NT2/D1 (cell line): Measurements from ENCODE around the gene ACADS.

Source experiments
- DNase-seq: peaks from one replicate; pipeline ENCODE4 v3.0.0-alpha.2; 2011; ENCODE audit warnings: low read depth, low spot score
- H3K27me3 ChIP-seq: 2 replicates; pipeline ENCODE4 v1.6.0; 2011; ENCODE audit warnings: mild to moderate bottlenecking; ENCODE audit not compliant: insufficient read length, insufficient read depth
- H3K36me3 ChIP-seq: 2 replicates; pipeline ENCODE4 v1.6.1; 2011; ENCODE audit warnings: mild to moderate bottlenecking, low read length, mixed read lengths; ENCODE audit not compliant: insufficient read depth, insufficient read length
- H3K4me1 ChIP-seq: 2 replicates; pipeline ENCODE4 v1.5.1; 2011; ENCODE audit not compliant: insufficient read depth, insufficient read length
- H3K4me3 ChIP-seq: 2 replicates; pipeline ENCODE4 v1.5.1; 2011; ENCODE audit warnings: low read depth; ENCODE audit not compliant: insufficient read length
- H3K9ac ChIP-seq: 2 replicates; pipeline ENCODE4 v1.6.0; 2011; ENCODE audit warnings: low read depth; ENCODE audit not compliant: insufficient read length
- H3K9me3 ChIP-seq: 2 replicates; pipeline ENCODE4 v1.5.1; 2011; ENCODE audit warnings: mild to moderate bottlenecking, low read length; ENCODE audit not compliant: insufficient read depth
- SUZ12 ChIP-seq: IDR thresholded peaks from 2 replicates; pipeline ENCODE4 v1.6.1; 2011; ENCODE audit not compliant: insufficient read length, insufficient read depth; ENCODE audit errors: extremely low read depth
- YY1 ChIP-seq: IDR thresholded peaks from 2 replicates; pipeline ENCODE4 v1.6.1; 2011; ENCODE audit not compliant: insufficient read length, insufficient read depth
- ZNF274 ChIP-seq: IDR thresholded peaks from 2 replicates; pipeline ENCODE4 v1.6.1; 2011; ENCODE audit warnings: mild to moderate bottlenecking, low read depth, low read length

ACADS gene

DNA sequence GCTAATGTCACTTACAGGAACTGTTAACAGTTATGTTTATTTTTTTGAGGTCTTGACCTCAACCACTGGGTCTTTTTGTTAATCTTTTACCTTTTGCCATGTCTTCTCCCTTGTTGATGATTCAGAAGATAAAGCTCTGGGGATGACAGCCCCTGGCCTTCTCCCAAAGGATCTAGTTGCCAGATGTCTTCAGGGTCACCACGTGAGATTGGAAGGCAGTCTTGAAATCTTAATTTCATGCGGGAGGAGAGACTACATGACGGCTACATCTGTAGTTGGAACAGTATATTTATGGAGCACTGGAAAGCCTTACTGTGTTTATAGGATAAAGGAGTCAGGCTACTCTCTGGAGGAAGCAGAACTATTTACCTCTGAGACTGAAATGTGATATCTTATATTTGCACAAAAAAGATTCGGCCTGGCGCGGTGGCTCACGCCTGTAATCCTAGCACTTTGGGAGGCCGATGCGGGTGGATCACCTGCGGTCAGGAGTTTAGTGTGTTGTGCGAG, 33.0 kb upstream of the ACADS start:
- peak overlapping the region; percentile 58 for H3K9ac ChIP-seq

GRCh38 chr12:120693848-120694247, 31.8 kb upstream of the ACADS start:
- DNase-seq = peak; percentile 82
- TF ChIP-seq YY1 = no peak
- no peak for TF ChIP-seq ZNF274
- TF ChIP-seq SUZ12 = no peak
- Histone ChIP-seq H3K36me3 (peaks cover 58% of the 10 kb centered on the region), H3K4me1 (peaks cover 19% of the 10 kb centered on the region), H3K4me3 (no peak overlapping the region), H3K27me3 (no peaks in the 10 kb centered on the region), H3K9me3 (no peaks in the 10 kb centered on the region), H3K9ac (no peak overlapping the region)

More for the DNA sequence above, 33.0 kb upstream of the ACADS start:
- TF ChIP-seq ZNF274 (no peak), YY1 (no peak), SUZ12 (no peak)
- Histone ChIP-seq H3K36me3 (peaks cover 45% of the 10 kb centered on the region), H3K27me3 (no peaks in the 10 kb centered on the region), H3K4me1 (peaks cover 19% of the 10 kb centered on the region), H3K4me3 (no peak overlapping the region), H3K9me3 (no peaks in the 10 kb centered on the region)
- DNase-seq = no peak

- no peaks in the 10 kb centered on the region for H3K9me3 ChIP-seq
- H3K27me3 ChIP-seq = no peaks in the 10 kb centered on the region
- peaks cover 5% of the 10 kb centered on the region for H3K4me1 ChIP-seq
- no peak for DNase-seq
- peaks cover 81% of the 10 kb centered on the region for H3K36me3 ChIP-seq
- no peak overlapping the region for H3K9ac ChIP-seq
- TF ChIP-seq SUZ12 = no peak
- TF ChIP-seq ZNF274 = no peak
- no peak for TF ChIP-seq YY1
- no peak overlapping the region for H3K4me3 ChIP-seq
These were observed 29.0 kb upstream of the ACADS start for GRCh38 chr12:120696626-120697025.

- no peak overlapping the region for H3K9ac ChIP-seq
- DNase-seq = no peak
- H3K4me3 ChIP-seq = no peak overlapping the region
- H3K9me3 ChIP-seq = no peaks in the 10 kb centered on the region
- peaks cover 88% of the 10 kb centered on the region for H3K36me3 ChIP-seq
- H3K4me1 ChIP-seq = peaks cover 5% of the 10 kb centered on the region
- no peak for TF ChIP-seq ZNF274
- TF ChIP-seq YY1 = no peak
- TF ChIP-seq SUZ12 = no peak
- no peaks in the 10 kb centered on the region for H3K27me3 ChIP-seq
These were observed 28.3 kb upstream of the ACADS start for GRCh38 chr12:120697344-120697743.

DNA sequence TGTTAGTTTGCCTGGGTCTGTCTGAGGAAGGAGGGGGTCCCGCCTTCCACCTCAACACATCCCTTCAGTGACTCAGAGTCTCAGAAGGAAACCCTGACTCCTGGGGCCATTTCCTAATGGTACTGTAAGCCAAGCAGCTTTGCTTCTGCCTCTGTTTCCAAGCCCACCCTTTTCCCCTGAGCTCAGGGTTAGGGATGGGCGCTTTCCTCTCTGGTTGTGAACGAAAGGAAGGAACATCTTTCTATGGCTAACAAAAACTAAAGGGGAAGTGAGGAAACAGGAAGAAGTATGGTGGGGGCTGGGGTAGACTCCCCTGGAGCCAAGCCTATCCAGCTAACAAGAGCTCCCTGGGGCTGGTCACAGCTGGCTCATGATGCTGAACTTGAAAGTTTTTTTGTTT, 27.0 kb upstream of the ACADS start:
- no peaks in the 10 kb centered on the region for H3K9me3 ChIP-seq
- no peak overlapping the region for H3K9ac ChIP-seq
- TF ChIP-seq SUZ12 (no peak), YY1 (no peak), ZNF274 (no peak)
- DNase-seq = no peak
- H3K27me3 ChIP-seq = no peaks in the 10 kb centered on the region
- peaks cover 99% of the 10 kb centered on the region for H3K36me3 ChIP-seq
- H3K4me3 ChIP-seq = no peak overlapping the region
- no peaks in the 10 kb centered on the region for H3K4me1 ChIP-seq

GRCh38 chr12:120699553-120699952, 26.1 kb upstream of the ACADS start:
- Histone ChIP-seq H3K36me3 (peaks cover 93% of the 10 kb centered on the region), H3K9ac (no peak overlapping the region), H3K4me1 (no peaks in the 10 kb centered on the region)

GRCh38 chr12:120700886-120701285, 24.7 kb upstream of the ACADS start:
- H3K36me3 ChIP-seq = peaks cover 80% of the 10 kb centered on the region
- DNase-seq = no peak

More at GRCh38 chr12:120699553-120699952, 26.1 kb upstream of the ACADS start:
- DNase-seq = no peak
- H3K27me3 ChIP-seq = no peaks in the 10 kb centered on the region
- TF ChIP-seq SUZ12 = no peak
- no peak for TF ChIP-seq ZNF274
- TF ChIP-seq YY1 = no peak
- no peak overlapping the region for H3K4me3 ChIP-seq
- H3K9me3 ChIP-seq = no peaks in the 10 kb centered on the region

More at GRCh38 chr12:120700886-120701285, 24.7 kb upstream of the ACADS start:
- H3K4me1 ChIP-seq = peaks cover 3% of the 10 kb centered on the region
- no peak overlapping the region for H3K4me3 ChIP-seq
- no peaks in the 10 kb centered on the region for H3K9me3 ChIP-seq
- TF ChIP-seq SUZ12 = no peak
- no peak for TF ChIP-seq YY1
- no peak for TF ChIP-seq ZNF274
- peak overlapping the region; percentile 6 for H3K9ac ChIP-seq
- no peaks in the 10 kb centered on the region for H3K27me3 ChIP-seq
